Measurements from ENCODE around the gene RNASET2. TPM values are rescaled to one million over a fixed set of nuclear protein-coding genes. Genes with fewer than 3 reads are reported as not detected.

The RNASET2 gene
- total and polyA plus RNA-seq, 4 donors: 17.7 to 37.2 (median 25.0) TPM

DNA sequence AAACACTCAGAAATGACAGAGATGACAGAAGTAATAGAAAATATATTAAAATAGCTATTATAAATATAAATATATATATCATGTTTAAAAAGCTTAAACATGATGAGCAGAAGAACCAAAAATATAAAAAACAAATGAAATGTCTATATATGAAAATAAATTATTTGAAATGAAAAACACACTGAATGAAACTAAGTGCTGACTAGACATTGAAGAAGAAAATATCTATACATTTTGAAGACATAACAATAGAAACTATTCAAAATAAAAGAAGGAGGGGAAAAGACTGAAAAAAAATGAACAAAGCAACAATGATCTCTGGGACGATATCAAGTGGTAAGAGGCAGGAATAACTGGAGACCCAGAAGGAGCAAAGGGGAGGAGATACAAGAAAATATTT lies 76.8 kb downstream of the RNASET2 start:
- H3K9ac ChIP-seq (ENCODE audit: low read depth in 1 of 2, low read length in 2 of 2): no peak overlapping the region
- peaks cover 0 to 4% (median 0%) of the 10 kb centered on the region in 4 donors for H3K27me3 ChIP-seq (ENCODE audit: control insufficient read depth in 4 of 4, insufficient read depth in 4 of 4, low read length in 3 of 4)
- no peaks in the 10 kb centered on the region for H3K4me1 ChIP-seq (ENCODE audit: control insufficient read depth in 4 of 4, insufficient read depth in 4 of 4, low read length in 3 of 4)
- DNase-seq (ENCODE audit: low spot score): no peak
- H3K27ac ChIP-seq (ENCODE audit: low read depth in 1 of 2, low read length in 2 of 2): no peak overlapping the region
- H3K9me3 ChIP-seq (ENCODE audit: control insufficient read depth in 4 of 4, low read length in 3 of 4): no peaks in the 10 kb centered on the region
- no peaks in the 10 kb centered on the region for H3K36me3 ChIP-seq (ENCODE audit: control insufficient read depth in 4 of 4, insufficient read depth in 3 of 4, low read depth in 1 of 4, low read length in 3 of 4)
- H3K4me3 ChIP-seq (ENCODE audit: low read depth in 1 of 3, low read length in 3 of 3): no peak overlapping the region
- WGBS: 95% methylated on average over 1 of the region's 1 CpG
- TF ChIP-seq, protein P1, sequence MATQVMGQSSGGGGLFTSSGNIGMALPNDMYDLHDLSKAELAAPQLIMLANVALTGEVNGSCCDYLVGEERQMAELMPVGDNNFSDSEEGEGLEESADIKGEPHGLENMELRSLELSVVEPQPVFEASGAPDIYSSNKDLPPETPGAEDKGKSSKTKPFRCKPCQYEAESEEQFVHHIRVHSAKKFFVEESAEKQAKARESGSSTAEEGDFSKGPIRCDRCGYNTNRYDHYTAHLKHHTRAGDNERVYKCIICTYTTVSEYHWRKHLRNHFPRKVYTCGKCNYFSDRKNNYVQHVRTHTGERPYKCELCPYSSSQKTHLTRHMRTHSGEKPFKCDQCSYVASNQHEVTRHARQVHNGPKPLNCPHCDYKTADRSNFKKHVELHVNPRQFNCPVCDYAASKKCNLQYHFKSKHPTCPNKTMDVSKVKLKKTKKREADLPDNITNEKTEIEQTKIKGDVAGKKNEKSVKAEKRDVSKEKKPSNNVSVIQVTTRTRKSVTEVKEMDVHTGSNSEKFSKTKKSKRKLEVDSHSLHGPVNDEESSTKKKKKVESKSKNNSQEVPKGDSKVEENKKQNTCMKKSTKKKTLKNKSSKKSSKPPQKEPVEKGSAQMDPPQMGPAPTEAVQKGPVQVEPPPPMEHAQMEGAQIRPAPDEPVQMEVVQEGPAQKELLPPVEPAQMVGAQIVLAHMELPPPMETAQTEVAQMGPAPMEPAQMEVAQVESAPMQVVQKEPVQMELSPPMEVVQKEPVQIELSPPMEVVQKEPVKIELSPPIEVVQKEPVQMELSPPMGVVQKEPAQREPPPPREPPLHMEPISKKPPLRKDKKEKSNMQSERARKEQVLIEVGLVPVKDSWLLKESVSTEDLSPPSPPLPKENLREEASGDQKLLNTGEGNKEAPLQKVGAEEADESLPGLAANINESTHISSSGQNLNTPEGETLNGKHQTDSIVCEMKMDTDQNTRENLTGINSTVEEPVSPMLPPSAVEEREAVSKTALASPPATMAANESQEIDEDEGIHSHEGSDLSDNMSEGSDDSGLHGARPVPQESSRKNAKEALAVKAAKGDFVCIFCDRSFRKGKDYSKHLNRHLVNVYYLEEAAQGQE (IDR thresholded peaks at IDR 0.05): no peak
- no peak for TF ChIP-seq HNF4G (IDR thresholded peaks at IDR 0.05)
- no peak for TF ChIP-seq FOXA2 (IDR thresholded peaks at IDR 0.05)
- no peak for TF ChIP-seq FOXA1 (IDR thresholded peaks at IDR 0.05)
- no peak for TF ChIP-seq TAF1 (conservative IDR thresholded peaks at IDR 0.05)
- no peak for TF ChIP-seq YY1 (IDR thresholded peaks at IDR 0.05)
- TF ChIP-seq, protein P2, sequence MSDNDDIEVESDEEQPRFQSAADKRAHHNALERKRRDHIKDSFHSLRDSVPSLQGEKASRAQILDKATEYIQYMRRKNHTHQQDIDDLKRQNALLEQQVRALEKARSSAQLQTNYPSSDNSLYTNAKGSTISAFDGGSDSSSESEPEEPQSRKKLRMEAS (IDR thresholded peaks at IDR 0.05): no peak
- TF ChIP-seq SP1 (IDR thresholded peaks at IDR 0.05): no peak
- no peak for TF ChIP-seq GABPA (IDR thresholded peaks at IDR 0.05 in 1 of 2, conservative IDR thresholded peaks at IDR 0.05 in 1 of 2)
- TF ChIP-seq HNF4A (conservative IDR thresholded peaks at IDR 0.05): no peak
- no peak for TF ChIP-seq NR2F2 (IDR thresholded peaks at IDR 0.05)
- TF ChIP-seq EGR1 (IDR thresholded peaks at IDR 0.05; ENCODE audit: low read depth in 2 of 2): no peak
- TF ChIP-seq CTCF (IDR thresholded peaks at IDR 0.05; ENCODE audit: low read depth, low read length, missing input control): no peak

Small RNAs within 50 kb of the gene (small RNA-seq; reads per million reads assigned to genes)
- 0.09 reads per million for gene MIR3939

Other genes starting within 250 kb of the RNASET2 start
- 10 to 100 TPM; 22.0 to 32.0 TPM for gene CEP43, start 42.8 kb upstream of the RNASET2 start, total RNA-seq
- 10 to 100 TPM; 12.0 to 14.0 TPM for gene CEP43, start 42.8 kb upstream of the RNASET2 start, polyA plus RNA-seq
- 1 to 10 TPM in 1 of 2 donors, not detected in 1; 8.4 TPM for gene CCR6, start 166.5 kb upstream of the RNASET2 start, total RNA-seq
- gene CCR6, start 166.5 kb upstream of the RNASET2 start, polyA plus RNA-seq: under 1 TPM in 1 of 2 donors, not detected in 1; 0.02 TPM
- not detected for gene GPR31, start 201.4 kb upstream of the RNASET2 start, total RNA-seq
- not detected for gene GPR31, start 201.4 kb upstream of the RNASET2 start, polyA plus RNA-seq

Data from liver (tissue), 10 donors.